ENCODE data around the gene MYH11. TPM values are rescaled to one million over a fixed set of nuclear protein-coding genes. Genes with fewer than 3 reads are reported as not detected.
A peak's percentile ranks its signal among the peaks of the same experiment; 100 is the strongest.

The MYH11 gene
- total and polyA plus RNA-seq, 2 of the 13 experiments (the other 11 are each of a cell fraction or from before 2014, with no cell fraction given) = not detected

- intact Hi-C loops (cut with micrococcal nuclease; ENCODE audit: unreplicated experiment) (no loop called here), in situ Hi-C loops (cut with HindIII; ENCODE audit: extremely low pct_ligation_motif_present, low pct_unique_long_range_greater_than_20kb) (no loop called here)
- Histone ChIP-seq H3K79me2 (ENCODE audit: insufficient read depth, low read length) (no peaks in the 10 kb centered on the region), H3K4me2 (ENCODE audit: low read depth, low read length) (no peak overlapping the region), H4K20me1 (ENCODE audit: insufficient read depth, low read length) (no peaks in the 10 kb centered on the region), H3K4me3 (replicated peaks in 1 of 3; ENCODE audit: insufficient read depth in 1 of 3, low read depth in 2 of 3, low read length in 3 of 3) (no peak overlapping the region), H3K36me3 (replicated peaks in 1 of 2; ENCODE audit: control insufficient read depth in 1 of 2, insufficient read depth in 2 of 2, low read length in 2 of 2) (no peaks in the 10 kb centered on the region), H3K27ac (ENCODE audit: extremely low read length, insufficient read depth, low read length) (no peak overlapping the region), H2AFZ (ENCODE audit: low read length) (no peak overlapping the region), H3K27me3 (ENCODE audit: control insufficient read depth in 1 of 2, insufficient read depth in 2 of 2, low read length in 2 of 2) (no peaks in the 10 kb centered on the region), H3K4me1 (ENCODE audit: insufficient read depth, low read length) (peaks cover 49% of the 10 kb centered on the region), H3K9ac (ENCODE audit: insufficient read depth, low read depth, low read length) (no peak overlapping the region), H3K9me3 (ENCODE audit: low read length) (no peaks in the 10 kb centered on the region)
- WGBS (ENCODE audit: low lambda C conversion rate) = 49% methylated on average over 6 of the region's 6 CpGs
- no TSS peak for BruUV-seq (replicated peaks)
- TF ChIP-seq ZNF264 (CRISPR knock-in tag; IDR thresholded peaks at IDR 0.05) = no peak
- ChIA-PET CTCF (ENCODE audit: low intra/inter-chr PET ratio, low total read pairs) (no interaction called here), POLR2A (interaction anchor here (2.5 to 5.2 kb wide), 2 partner anchors 13 to 14 kb away, joined by 12 to 72 read pairs; partner anchors contain the start of gene CEP20)
- ATAC-seq (no peak), FAIRE-seq (no peak), DNase-seq (ENCODE audit: low spot score) (no peak)
Observed at GRCh38 chr16:15900901-15901500, 44.2 kb upstream of the MYH11 start.

- H3K4me3 ChIP-seq (replicated peaks in 1 of 3; ENCODE audit: insufficient read depth in 1 of 3, low read depth in 2 of 3, low read length in 3 of 3) = no peak overlapping the region
- WGBS (ENCODE audit: low lambda C conversion rate) = 70% methylated on average over 3 of the region's 3 CpGs
- CTCF ChIA-PET (ENCODE audit: low intra/inter-chr PET ratio, low total read pairs) = no interaction called here
- no peaks in the 10 kb centered on the region for H3K27me3 ChIP-seq (ENCODE audit: control insufficient read depth in 1 of 2, insufficient read depth in 2 of 2, low read length in 2 of 2)
- H3K27ac ChIP-seq (ENCODE audit: extremely low read length, insufficient read depth, low read length) = no peak overlapping the region
- ATAC-seq (no peak), FAIRE-seq (peak; percentile 28), DNase-seq (ENCODE audit: low spot score) (no peak)
- H4K20me1 ChIP-seq (ENCODE audit: insufficient read depth, low read length) = no peaks in the 10 kb centered on the region
- no peak overlapping the region for H3K9ac ChIP-seq (ENCODE audit: insufficient read depth, low read depth, low read length)
- H3K36me3 ChIP-seq (replicated peaks in 1 of 2; ENCODE audit: control insufficient read depth in 1 of 2, insufficient read depth in 2 of 2, low read length in 2 of 2) = no peaks in the 10 kb centered on the region
- no peak overlapping the region for H3K4me2 ChIP-seq (ENCODE audit: low read depth, low read length)
- TF ChIP-seq ZNF121 (CRISPR knock-in tag; IDR thresholded peaks at IDR 0.05) = peak; percentile 87
- no peak for TF ChIP-seq GRHL1 (CRISPR knock-in tag; conservative IDR thresholded peaks at IDR 0.05)
- no peak for TF ChIP-seq CERS6 (CRISPR knock-in tag; IDR thresholded peaks at IDR 0.05)
- no peak for TF ChIP-seq ZNF629 (CRISPR knock-in tag; conservative IDR thresholded peaks at IDR 0.05)
- no peak for TF ChIP-seq DRAP1 (CRISPR knock-in tag; IDR thresholded peaks at IDR 0.05)
- no peak for TF ChIP-seq PRMT3 (CRISPR knock-in tag; IDR thresholded peaks at IDR 0.05; ENCODE audit: borderline replicate concordance, low read depth)
- no peak for TF ChIP-seq MLLT10 (CRISPR knock-in tag; IDR thresholded peaks at IDR 0.05)
- BruUV-seq (replicated peaks) = no TSS peak
- H3K9me3 ChIP-seq (ENCODE audit: low read length) = no peaks in the 10 kb centered on the region
- POLR2A ChIA-PET = interaction anchor here (0.9 to 5.2 kb wide), 7 partner anchors 8 to 98 kb away, joined by 3 to 72 read pairs (median 8); partner anchors contain the start of gene CEP20
- in situ Hi-C loops (cut with HindIII; ENCODE audit: extremely low pct_ligation_motif_present, low pct_unique_long_range_greater_than_20kb) = no loop called here
- intact Hi-C loops (cut with micrococcal nuclease; ENCODE audit: unreplicated experiment) = no loop called here
- no peak overlapping the region for H2AFZ ChIP-seq (ENCODE audit: low read length)
- H3K79me2 ChIP-seq (ENCODE audit: insufficient read depth, low read length) = no peaks in the 10 kb centered on the region
- H3K4me1 ChIP-seq (ENCODE audit: insufficient read depth, low read length) = peaks cover 54% of the 10 kb centered on the region
Observed at GRCh38 chr16:15900357-15900756, 43.5 kb upstream of the MYH11 start.

Measured in HepG2 (cell line).